ENCODE data around the gene SLF1. TPM values are rescaled to one million over a fixed set of nuclear protein-coding genes. Genes with fewer than 3 reads are reported as not detected.

Gene SLF1
- total and polyA plus RNA-seq, 11 donors, result 2.4 to 8.1 (median 5.5) TPM

GRCh38 chr5:94670726-94671125 is 52.3 kb downstream of the SLF1 start:
- 84 to 95% (median 89%) methylated on average over 1 of the region's 1 CpG for WGBS, 4 donors
- no peak for ATAC-seq
- Histone ChIP-seq H3K27me3 (no peaks in the 10 kb centered on the region), H3K4me3 (no peak overlapping the region), H3K36me3 (peaks cover 0 to 23% (median 2%) of the 10 kb centered on the region in 9 donors), H3K27ac (no peak overlapping the region), H3K9me3 (no peaks in the 10 kb centered on the region), H3K4me1 (peaks cover 0 to 13% (median 0%) of the 10 kb centered on the region in 12 donors)
- no peak for DNase-seq
- TF ChIP-seq POLR2A (IDR thresholded peaks at IDR 0.05) (no peak), CTCF (IDR thresholded peaks at IDR 0.05) (no peak)
- intact Hi-C loops (cut with DNase I), result no loop called here

- TF ChIP-seq CTCF (IDR thresholded peaks at IDR 0.05), result no peak
- TF ChIP-seq POLR2A (IDR thresholded peaks at IDR 0.05), result no peak
- intact Hi-C loops (cut with DNase I), result no loop called here
- Histone ChIP-seq H3K27me3 (no peaks in the 10 kb centered on the region), H3K27ac (no peak overlapping the region), H3K4me3 (no peak overlapping the region), H3K9me3 (no peaks in the 10 kb centered on the region), H3K4me1 (peaks cover 0 to 13% (median 0%) of the 10 kb centered on the region in 12 donors), H3K36me3 (peaks cover 0 to 27% (median 7%) of the 10 kb centered on the region in 9 donors)
- WGBS, 4 donors, result 12 to 29% (median 18%) methylated on average over 1 of the region's 1 CpG
- DNase-seq (no peak), ATAC-seq (no peak)
These were observed 54.3 kb downstream of the SLF1 start for GRCh38 chr5:94672746-94673145.

GRCh38 chr5:94674490-94675382 is 56.3 kb downstream of the SLF1 start:
- H3K4me3 ChIP-seq, result no peak overlapping the region
- intact Hi-C loops (cut with DNase I), result no loop called here
- 94 to 99% (median 97%) methylated on average over 1 of the region's 1 CpG for WGBS, 4 donors
- no peaks in the 10 kb centered on the region for H3K27me3 ChIP-seq
- ATAC-seq (peak in 3 of 4 donors; percentile 48 to 59 (median 53)), DNase-seq (no peak)
- TF ChIP-seq POLR2A (IDR thresholded peaks at IDR 0.05) (no peak), CTCF (IDR thresholded peaks at IDR 0.05) (no peak)
- H3K9me3 ChIP-seq, result no peaks in the 10 kb centered on the region
- peaks cover 0 to 13% (median 0%) of the 10 kb centered on the region in 12 donors for H3K4me1 ChIP-seq
- peaks cover 0 to 29% (median 13%) of the 10 kb centered on the region in 9 donors for H3K36me3 ChIP-seq
- no peak overlapping the region for H3K27ac ChIP-seq

- TF ChIP-seq POLR2A (IDR thresholded peaks at IDR 0.05) (no peak), CTCF (IDR thresholded peaks at IDR 0.05) (no peak)
These were observed 57.6 kb downstream of the SLF1 start for GRCh38 chr5:94675965-94676618.

More at GRCh38 chr5:94675965-94676618, 57.6 kb downstream of the SLF1 start:
- H3K27me3 ChIP-seq, result no peaks in the 10 kb centered on the region
- peaks cover 0 to 25% (median 17%) of the 10 kb centered on the region in 9 donors for H3K36me3 ChIP-seq
- no peak overlapping the region for H3K4me3 ChIP-seq
- ATAC-seq, result no peak
- H3K4me1 ChIP-seq, result peaks cover 0 to 13% (median 0%) of the 10 kb centered on the region in 12 donors
- no peak overlapping the region for H3K27ac ChIP-seq
- DNase-seq, result no peak
- 93 to 94% (median 93%) methylated on average over 4 of the region's 4 CpGs for WGBS, 4 donors
- no peaks in the 10 kb centered on the region for H3K9me3 ChIP-seq
- intact Hi-C loops (cut with DNase I), result no loop called here
